WTC11 (cell line): ENCODE results near the gene CEACAM19. TPM values are rescaled to one million over a fixed set of nuclear protein-coding genes. Genes with fewer than 3 reads are reported as not detected.
"Not testable (repeated sequence)": the region's sequence is repeated elsewhere in the genome, so short reads cannot be mapped to it uniquely, and the experiment has no call there.

Experiments
- ATAC-seq: fragments of 200-7000 bp; cut with Tn5 transposase; 2 replicates; pipeline ENCODE4 v1.10.0; 2021; ENCODE audit warnings: mild to moderate bottlenecking, moderate library complexity
- CTCF ChIA-PET: fragments of 300-600 bp; sonication (Branson Sonifier 250); formaldehyde crosslinking; loops from one replicate; lab custom pipeline; 2021; ENCODE audit warnings: antibody characterized with exemption; lab: Charles Lee
- POLR2A ChIA-PET: fragments of 350-600 bp; sonication (Branson Sonifier 250); formaldehyde crosslinking; loops from one replicate; lab custom pipeline; 2021; ENCODE audit warnings: antibody characterized with exemption; lab: Charles Lee
- DNase-seq: peaks from one replicate; pipeline ENCODE4 v3.0.0; 2021; ENCODE audit warnings: low spot score
- H3K27ac Mint-ChIP-seq: 2 replicates; pipeline ENCODE4 v1.8.0; 2021; ENCODE audit warnings: mixed read lengths
- H3K27me3 Mint-ChIP-seq: 2 replicates; pipeline ENCODE4 v1.8.0; 2021; ENCODE audit warnings: low read depth, mild to moderate bottlenecking, moderate library complexity, mixed read lengths
- H3K36me3 Mint-ChIP-seq: 2 replicates; pipeline ENCODE4 v1.8.0; 2021; ENCODE audit warnings: mixed read lengths
- H3K4me1 Mint-ChIP-seq: 2 replicates; pipeline ENCODE4 v1.8.0; 2022; ENCODE audit warnings: mixed read lengths
- H3K4me3 Mint-ChIP-seq: 2 replicates; pipeline ENCODE4 v1.8.0; 2021; ENCODE audit warnings: mild to moderate bottlenecking, moderate library complexity, mixed read lengths
- H3K9me3 Mint-ChIP-seq: 2 replicates; pipeline ENCODE4 v1.8.0; 2021; ENCODE audit warnings: mixed read lengths
- ATF6 ChIP-seq: sonication (generic); formaldehyde crosslinking; IDR thresholded peaks from 2 replicates; pipeline ENCODE4 v1.8.1; 2023; ENCODE audit warnings: mild to moderate bottlenecking, missing genetic modification reagents
- FOXP1 ChIP-seq: sonication (generic); formaldehyde crosslinking; IDR thresholded peaks from 2 replicates; pipeline ENCODE4 v1.8.0; 2022; ENCODE audit warnings: missing genetic modification reagents, mild to moderate bottlenecking, moderate library complexity, borderline replicate concordance
- NFATC4 ChIP-seq: fragments of 250-450 bp; sonication (Bioruptor Pico); IDR thresholded peaks from 2 replicates; pipeline ENCODE4 v1.9.0; 2021; ENCODE audit warnings: mild to moderate bottlenecking
- PRDM15 ChIP-seq: sonication (generic); formaldehyde crosslinking; IDR thresholded peaks from 2 replicates; pipeline ENCODE4 v1.8.0; 2022; ENCODE audit warnings: missing genetic modification reagents
- SP1 ChIP-seq: sonication (generic); formaldehyde crosslinking; conservative IDR thresholded peaks from 2 replicates; pipeline ENCODE4 v1.8.1; 2022; ENCODE audit warnings: missing genetic modification reagents
- TCF7 ChIP-seq: sonication (generic); formaldehyde crosslinking; IDR thresholded peaks from 2 replicates; pipeline ENCODE4 v1.8.0; 2022; ENCODE audit warnings: mild to moderate bottlenecking, low read depth, missing genetic modification reagents, moderate library complexity
- ZBTB21 ChIP-seq: sonication (generic); formaldehyde crosslinking; IDR thresholded peaks from 2 replicates; pipeline ENCODE4 v1.8.1; 2023; ENCODE audit warnings: mild to moderate bottlenecking, missing genetic modification reagents, borderline replicate concordance
- ZMAT4 ChIP-seq: fragments of 250-450 bp; sonication (Bioruptor Pico); IDR thresholded peaks from 2 replicates; pipeline ENCODE4 v1.9.0; 2021; ENCODE audit warnings: mild to moderate bottlenecking
- ZNF396 ChIP-seq: fragments of 250-450 bp; sonication (Bioruptor Pico); IDR thresholded peaks from 2 replicates; pipeline ENCODE4 v1.8.0; 2021; ENCODE audit warnings: mild to moderate bottlenecking, moderate library complexity, borderline replicate concordance
- ZNF416 ChIP-seq: fragments of 250-450 bp; sonication (Bioruptor Pico); IDR thresholded peaks from 2 replicates; pipeline ENCODE4 v1.9.0; 2021; ENCODE audit warnings: mild to moderate bottlenecking, inconsistent platforms
- ZNF512 ChIP-seq: sonication (generic); formaldehyde crosslinking; IDR thresholded peaks from 2 replicates; pipeline ENCODE4 v1.8.1; 2022; ENCODE audit warnings: missing genetic modification reagents, borderline replicate concordance
- total RNA-seq: library from RNA; stranded (reverse); gene quantifications from 3 replicates; pipeline ENCODE4 v1.2.3, GENCODE V29; 2021

CEACAM19 gene
- total RNA-seq, 1 experiment from 2014 or later, result 2.9 TPM

GRCh38 chr19:44709434-44710266, 38.4 kb downstream of the CEACAM19 start:
- H3K9me3 Mint-ChIP-seq, H3K27ac Mint-ChIP-seq, H3K4me3 Mint-ChIP-seq, DNase-seq, H3K4me1 Mint-ChIP-seq, H3K27me3 Mint-ChIP-seq, POLR2A ChIA-PET, ATAC-seq: not testable (repeated sequence)
- CTCF ChIA-PET, result interaction anchor here (1.4 to 1.6 kb wide), 2 partner anchors 14 to 62 kb away, joined by 4 read pairs; no protein-coding TSS in a partner anchor
- peaks cover 21% of the 10 kb centered on the region for H3K36me3 Mint-ChIP-seq

GRCh38 chr19:44710483-44710882, 39.2 kb downstream of the CEACAM19 start:
- Mint-ChIP-seq H3K4me3 (no peak overlapping the region), H3K27me3 (no peaks in the 10 kb centered on the region)
- POLR2A ChIA-PET, result no interaction called here

More at GRCh38 chr19:44710483-44710882, 39.2 kb downstream of the CEACAM19 start:
- peaks cover 30% of the 10 kb centered on the region for H3K36me3 Mint-ChIP-seq
- no peak for TF ChIP-seq ZNF396 (CRISPR knock-in tag)
- no peak for TF ChIP-seq SP1 (CRISPR knock-in tag)
- TF ChIP-seq ZNF512 (CRISPR knock-in tag), result no peak
- TF ChIP-seq ZBTB21 (CRISPR knock-in tag), result no peak
- TF ChIP-seq PRDM15, result no peak
- TF ChIP-seq TCF7 (CRISPR knock-in tag), result no peak
- no peak for TF ChIP-seq ATF6 (CRISPR knock-in tag)
- no peak for TF ChIP-seq FOXP1 (CRISPR knock-in tag)
- no peak for TF ChIP-seq NFATC4
- TF ChIP-seq ZMAT4 (CRISPR knock-in tag), result no peak
- TF ChIP-seq ZNF416 (CRISPR knock-in tag), result no peak
- DNase-seq (no peak), ATAC-seq (no peak)
- CTCF ChIA-PET, result interaction anchor here (0.7 to 1.4 kb wide), 2 partner anchors 13 to 25 kb away, joined by 4 read pairs; no protein-coding TSS in a partner anchor
- H3K27ac Mint-ChIP-seq, result peak overlapping the region; percentile 65; the same call in 1 of the 2 replicates
- H3K4me1 Mint-ChIP-seq, result no peaks in the 10 kb centered on the region
- peaks cover 14% of the 10 kb centered on the region for H3K9me3 Mint-ChIP-seq
